Suprapubic skin (tissue), 4 donors: ENCODE results near the gene EPB41L4A. TPM values are rescaled to one million over a fixed set of nuclear protein-coding genes. Genes with fewer than 3 reads are reported as not detected.

Experiments used
- DNase-seq, 2 donors: peaks; one replicate each; pipeline ENCODE4 v3.0.0-alpha.2; 2019; ENCODE audit warnings: low spot score in 2 of 2
- H3K27ac ChIP-seq: fragments of 200-600 bp; sonication (generic); one replicate; pipeline ENCODE4 v1.5.1; 2019
- H3K27me3 ChIP-seq: fragments of 200-600 bp; sonication (generic); one replicate; pipeline ENCODE4 v1.5.1; 2019
- H3K36me3 ChIP-seq: fragments of 200-600 bp; sonication (generic); one replicate; pipeline ENCODE4 v1.5.1; 2019
- H3K4me1 ChIP-seq: fragments of 200-600 bp; sonication (generic); one replicate; pipeline ENCODE4 v1.5.1; 2019
- H3K4me3 ChIP-seq: fragments of 200-600 bp; sonication (generic); one replicate; pipeline ENCODE4 v1.5.1; 2019; ENCODE audit warnings: mild to moderate bottlenecking
- H3K9me3 ChIP-seq: fragments of 200-600 bp; sonication (generic); one replicate; pipeline ENCODE4 v1.5.1; 2019
- EP300 ChIP-seq: sonication (generic); formaldehyde crosslinking; IDR thresholded peaks from one replicate; pipeline ENCODE4 v1.6.1; 2017; ENCODE audit warnings: antibody characterized with exemption
- POLR2A ChIP-seq, 2 donors: fragments of 450-650 bp; IDR thresholded peaks; one replicate each; pipeline ENCODE4 v1.6.1; 2017; ENCODE audit warnings: antibody characterized with exemption in 2 of 2, mild to moderate bottlenecking in 2 of 2, moderate library complexity in 2 of 2
- POLR2AphosphoS5 ChIP-seq, 3 donors: sonication (generic); formaldehyde crosslinking; IDR thresholded peaks; one replicate each; pipeline ENCODE4 v1.6.1; 2017; ENCODE audit warnings: antibody characterized with exemption in 3 of 3
- WGBS: methylation state at CpG from one replicate; pipeline ENCODE4 v1.1.5; 2018; 5-methylcytosine and 5-hydroxymethylcytosine counted together
- total RNA-seq, 4 donors: library from RNA; depleted of rRNA; stranded (reverse); fragments of >200 nt; gene quantifications; one replicate each; pipeline ENCODE4 v1.1.0, GENCODE V29; 2016
- TF ChIP-seq, protein P1 (sequence below), 2 donors: fragments of 200-600 bp in 1 of 2; fragments of 450-650 bp in 1 of 2; sonication (generic) in 1 of 2; IDR thresholded peaks; one replicate each; pipeline ENCODE4 v1.5.1; 2016 to 2019; ENCODE audit warnings: antibody characterized with exemption in 2 of 2, mild to moderate bottlenecking in 1 of 2, moderate library complexity in 1 of 2

The EPB41L4A gene
- total RNA-seq, 4 donors from 2014 or later, result 8.5 to 31.9 (median 12.8) TPM

DNA sequence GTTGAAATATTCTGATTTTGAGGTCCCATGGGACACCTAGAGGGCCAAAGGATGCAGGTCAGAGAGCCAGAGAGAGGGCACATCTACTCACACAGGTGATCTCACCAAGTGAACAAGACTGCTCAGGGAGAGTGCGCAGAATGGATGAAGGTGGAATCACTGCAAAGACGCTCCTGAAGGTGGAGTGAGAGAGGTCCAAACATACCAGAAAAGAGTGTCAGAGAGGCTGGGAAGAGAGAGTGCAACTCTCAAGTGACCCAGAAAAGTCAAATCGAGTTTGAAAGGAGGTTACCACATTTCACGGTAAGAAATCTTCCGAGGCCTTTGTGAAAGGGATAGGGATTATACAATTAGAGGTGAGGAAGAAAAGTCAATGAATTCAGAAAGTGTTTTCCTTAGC is 173.4 kb downstream of the EPB41L4A start:
- Histone ChIP-seq H3K9me3 (no peaks in the 10 kb centered on the region), H3K4me3 (no peak overlapping the region), H3K36me3 (peaks cover 7% of the 10 kb centered on the region), H3K27ac (no peak overlapping the region), H3K27me3 (no peaks in the 10 kb centered on the region), H3K4me1 (peaks cover 5% of the 10 kb centered on the region)
- TF ChIP-seq, protein P1, sequence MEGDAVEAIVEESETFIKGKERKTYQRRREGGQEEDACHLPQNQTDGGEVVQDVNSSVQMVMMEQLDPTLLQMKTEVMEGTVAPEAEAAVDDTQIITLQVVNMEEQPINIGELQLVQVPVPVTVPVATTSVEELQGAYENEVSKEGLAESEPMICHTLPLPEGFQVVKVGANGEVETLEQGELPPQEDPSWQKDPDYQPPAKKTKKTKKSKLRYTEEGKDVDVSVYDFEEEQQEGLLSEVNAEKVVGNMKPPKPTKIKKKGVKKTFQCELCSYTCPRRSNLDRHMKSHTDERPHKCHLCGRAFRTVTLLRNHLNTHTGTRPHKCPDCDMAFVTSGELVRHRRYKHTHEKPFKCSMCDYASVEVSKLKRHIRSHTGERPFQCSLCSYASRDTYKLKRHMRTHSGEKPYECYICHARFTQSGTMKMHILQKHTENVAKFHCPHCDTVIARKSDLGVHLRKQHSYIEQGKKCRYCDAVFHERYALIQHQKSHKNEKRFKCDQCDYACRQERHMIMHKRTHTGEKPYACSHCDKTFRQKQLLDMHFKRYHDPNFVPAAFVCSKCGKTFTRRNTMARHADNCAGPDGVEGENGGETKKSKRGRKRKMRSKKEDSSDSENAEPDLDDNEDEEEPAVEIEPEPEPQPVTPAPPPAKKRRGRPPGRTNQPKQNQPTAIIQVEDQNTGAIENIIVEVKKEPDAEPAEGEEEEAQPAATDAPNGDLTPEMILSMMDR (IDR thresholded peaks at IDR 0.05), result no peak
- TF ChIP-seq POLR2AphosphoS5 (IDR thresholded peaks at IDR 0.05) (no peak), POLR2A (IDR thresholded peaks at IDR 0.05) (no peak)
- no peak for DNase-seq
- 83% methylated on average over 5 of the region's 5 CpGs for WGBS

DNA sequence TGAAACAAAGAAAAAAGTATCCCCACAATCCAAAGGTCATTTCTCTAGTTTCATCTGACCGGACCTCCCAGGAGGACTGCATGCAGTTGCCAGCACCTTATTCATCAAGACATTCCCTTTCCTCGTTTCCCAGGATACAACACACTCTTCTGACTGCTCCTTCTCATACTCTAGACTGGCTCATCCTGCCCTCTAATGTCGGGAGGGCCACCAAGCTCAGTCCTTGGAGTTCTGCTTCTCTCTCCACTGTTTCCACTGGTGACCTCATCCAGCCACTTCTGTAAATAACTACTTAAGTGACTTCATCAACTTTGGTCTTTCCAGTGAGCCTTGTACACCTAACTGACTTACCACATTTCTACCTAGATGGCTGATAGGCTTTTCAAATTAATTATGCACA is 179.1 kb downstream of the EPB41L4A start:
- Histone ChIP-seq H3K27me3 (no peaks in the 10 kb centered on the region), H3K27ac (no peak overlapping the region), H3K36me3 (peaks cover 7% of the 10 kb centered on the region), H3K9me3 (no peaks in the 10 kb centered on the region), H3K4me1 (no peaks in the 10 kb centered on the region), H3K4me3 (no peak overlapping the region)
- 79% methylated on average over 3 of the region's 3 CpGs for WGBS
- TF ChIP-seq EP300, result no peak
- no peak for TF ChIP-seq POLR2A (IDR thresholded peaks at IDR 0.05)
- TF ChIP-seq, protein P1 (IDR thresholded peaks at IDR 0.05), result no peak
- TF ChIP-seq POLR2AphosphoS5 (IDR thresholded peaks at IDR 0.05), result no peak
- DNase-seq, result no peak

DNA sequence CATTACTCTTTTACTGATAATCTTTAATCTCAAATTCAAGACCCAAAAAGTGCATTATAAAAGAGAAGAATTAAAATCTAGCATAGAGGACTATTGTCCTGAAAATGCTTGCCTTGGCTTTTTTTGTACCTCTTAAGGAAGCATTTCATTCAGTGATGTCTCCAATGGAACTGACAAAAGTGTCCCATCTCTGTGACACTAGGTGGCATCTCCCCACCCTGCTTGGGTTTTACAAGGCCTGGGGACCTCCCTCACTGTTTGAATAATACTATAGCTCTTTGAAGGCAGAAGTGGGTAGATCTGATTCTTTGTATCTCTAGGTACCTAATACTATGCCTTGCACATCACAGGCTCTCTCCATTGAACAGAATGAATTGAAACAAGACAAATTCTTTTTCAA is 180.6 kb downstream of the EPB41L4A start:
- H3K4me3 ChIP-seq, result no peak overlapping the region
- DNase-seq, result no peak
- no peaks in the 10 kb centered on the region for H3K36me3 ChIP-seq
- TF ChIP-seq POLR2A (IDR thresholded peaks at IDR 0.05) (no peak), EP300 (no peak)
- H3K27ac ChIP-seq, result no peak overlapping the region
- no peaks in the 10 kb centered on the region for H3K27me3 ChIP-seq
- no peaks in the 10 kb centered on the region for H3K4me1 ChIP-seq
- no peaks in the 10 kb centered on the region for H3K9me3 ChIP-seq

DNA sequence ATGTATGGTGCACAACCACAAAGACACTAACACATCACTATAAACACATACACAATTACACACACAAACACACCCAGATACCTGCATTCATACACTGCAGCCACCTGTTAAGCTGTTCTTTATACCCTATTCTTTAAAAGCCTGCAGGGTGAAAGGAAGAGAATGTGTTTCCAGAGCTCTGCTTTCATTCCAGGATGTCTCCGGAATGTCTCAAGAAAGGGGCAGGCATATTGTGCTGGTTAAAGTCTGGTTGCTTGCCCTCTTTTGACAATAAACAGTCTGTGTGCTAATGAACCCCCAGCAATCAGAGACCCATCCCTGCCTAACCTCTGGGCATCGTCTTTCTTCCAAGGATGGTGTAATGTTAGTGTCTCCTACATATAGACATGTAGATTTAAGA is 181.6 kb downstream of the EPB41L4A start:
- TF ChIP-seq POLR2A (IDR thresholded peaks at IDR 0.05), result no peak
- no peak for TF ChIP-seq POLR2AphosphoS5 (IDR thresholded peaks at IDR 0.05)
- TF ChIP-seq, protein P1 (IDR thresholded peaks at IDR 0.05), result no peak
- TF ChIP-seq EP300, result no peak
- Histone ChIP-seq H3K4me3 (no peak overlapping the region), H3K36me3 (no peaks in the 10 kb centered on the region), H3K9me3 (no peaks in the 10 kb centered on the region), H3K27me3 (no peaks in the 10 kb centered on the region), H3K27ac (no peak overlapping the region), H3K4me1 (no peaks in the 10 kb centered on the region)
- DNase-seq, result no peak
- WGBS, result 69% methylated on average over 2 of the region's 2 CpGs

DNA sequence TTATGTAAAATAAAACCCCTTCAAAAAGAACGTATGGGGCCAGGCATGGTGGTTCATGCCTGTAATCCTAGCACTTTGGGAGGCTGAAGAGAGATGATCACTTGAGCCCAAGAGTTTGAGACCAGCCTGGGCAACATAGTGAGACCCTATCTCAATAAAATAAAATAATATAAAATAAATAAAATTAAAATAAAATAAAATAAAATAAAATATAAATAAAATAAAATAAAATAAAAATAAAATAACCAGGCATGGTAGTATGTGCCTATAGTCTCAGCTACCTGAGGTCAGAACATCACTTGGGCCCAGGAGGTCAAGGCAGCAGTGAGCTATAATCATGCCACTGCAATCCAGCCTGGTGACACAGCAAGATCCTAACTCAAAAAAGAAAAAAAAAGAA is 185.1 kb downstream of the EPB41L4A start:
- no peak overlapping the region for H3K4me3 ChIP-seq
- no peak for DNase-seq
- no peaks in the 10 kb centered on the region for H3K9me3 ChIP-seq
- no peaks in the 10 kb centered on the region for H3K36me3 ChIP-seq
- TF ChIP-seq POLR2A (IDR thresholded peaks at IDR 0.05) (no peak), POLR2AphosphoS5 (IDR thresholded peaks at IDR 0.05) (no peak), EP300 (no peak)
- TF ChIP-seq, protein P1 (IDR thresholded peaks at IDR 0.05), result no peak
- peaks cover 5% of the 10 kb centered on the region for H3K4me1 ChIP-seq
- H3K27ac ChIP-seq, result no peak overlapping the region
- no peaks in the 10 kb centered on the region for H3K27me3 ChIP-seq
- 100% methylated on average over 1 of the region's 1 CpG for WGBS

DNA sequence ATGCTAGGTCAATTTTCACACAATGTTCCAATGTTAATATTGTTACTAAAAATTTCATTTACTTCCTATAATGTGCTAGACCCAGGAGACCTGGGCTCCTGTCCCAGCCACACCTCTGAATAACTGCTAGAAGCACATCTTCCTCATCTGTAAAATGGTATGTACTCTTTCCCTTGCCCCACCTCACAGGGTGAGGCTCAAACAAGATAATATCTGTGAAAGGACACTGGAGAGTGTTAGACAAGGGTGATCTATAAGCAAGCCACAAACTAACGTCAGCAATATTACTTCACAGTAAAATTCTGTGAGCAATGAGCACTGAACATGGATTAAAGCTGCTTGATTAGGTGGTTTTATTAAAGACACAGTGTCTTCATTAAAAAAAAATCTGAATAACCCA is 186.4 kb downstream of the EPB41L4A start:
- H3K27me3 ChIP-seq, result no peaks in the 10 kb centered on the region
- no peak overlapping the region for H3K27ac ChIP-seq
- DNase-seq, result no peak
- no peaks in the 10 kb centered on the region for H3K36me3 ChIP-seq
- no peak overlapping the region for H3K4me3 ChIP-seq
- WGBS, result 52% methylated on average over 1 of the region's 1 CpG
- H3K9me3 ChIP-seq, result no peaks in the 10 kb centered on the region
- TF ChIP-seq, protein P1 (IDR thresholded peaks at IDR 0.05), result no peak
- TF ChIP-seq POLR2A (IDR thresholded peaks at IDR 0.05) (no peak), EP300 (no peak), POLR2AphosphoS5 (IDR thresholded peaks at IDR 0.05) (no peak)
- H3K4me1 ChIP-seq, result peaks cover 10% of the 10 kb centered on the region
